Gastroesophageal sphincter (tissue), 4 donors: ENCODE measurements around the gene TXNL1. TPM values are rescaled to one million over a fixed set of nuclear protein-coding genes. Genes with fewer than 3 reads are reported as not detected.

ENCODE experiments used
- ATAC-seq: fragments of 150-250 bp; one replicate; pipeline ENCODE4 v1.9.1; 2016; ENCODE audit warnings: mild to moderate bottlenecking, moderate library complexity
- H3K27ac ChIP-seq, 4 donors: fragments of 200-600 bp; sonication (generic) in 3 of 4; 1 replicate in 3 of 4; 2 replicates in 1 of 4; pipeline ENCODE4 v1.5.1; 2016 to 2019
- H3K27me3 ChIP-seq: fragments of 200-600 bp; sonication (generic); one replicate; pipeline ENCODE4 v1.5.1; 2019
- H3K36me3 ChIP-seq, 2 donors: fragments of 200-600 bp; sonication (generic); one replicate each; pipeline ENCODE4 v1.5.1; 2019; ENCODE audit warnings: control low read depth in 1 of 2
- H3K4me1 ChIP-seq, 3 donors: fragments of 200-600 bp; sonication (generic); 1 replicate in 2 of 3; 2 replicates in 1 of 3; pipeline ENCODE4 v1.5.1; 2016 to 2019; ENCODE audit warnings: control low read depth in 2 of 3
- H3K4me3 ChIP-seq, 2 donors: fragments of 200-600 bp; sonication (generic); one replicate each; pipeline ENCODE4 v1.5.1; 2019; ENCODE audit warnings: mild to moderate bottlenecking in 1 of 2, moderate library complexity in 1 of 2
- H3K9me3 ChIP-seq, 3 donors: fragments of 200-600 bp; sonication (generic); one replicate each; pipeline ENCODE4 v1.5.1; 2017 to 2019; ENCODE audit warnings: control low read depth in 2 of 3
- CTCF ChIP-seq, 4 experiments: fragments of 200-600 bp in 2 of 4; fragments of 450-650 bp in 2 of 4; sonication (generic) in 1 of 4; IDR thresholded peaks; one replicate each; pipeline ENCODE4 v1.5.1; 2017 to 2019; ENCODE audit warnings: antibody characterized with exemption in 4 of 4, mild to moderate bottlenecking in 2 of 4, moderate library complexity in 2 of 4
- EP300 ChIP-seq: sonication (generic); formaldehyde crosslinking; IDR thresholded peaks from one replicate; pipeline ENCODE4 v1.6.1; 2017; ENCODE audit warnings: antibody characterized with exemption, mild to moderate bottlenecking
- POLR2A ChIP-seq, 2 donors: fragments of 450-650 bp; IDR thresholded peaks; one replicate each; pipeline ENCODE4 v1.6.1; 2017; ENCODE audit warnings: antibody characterized with exemption in 2 of 2, mild to moderate bottlenecking in 2 of 2, moderate library complexity in 1 of 2
- POLR2AphosphoS5 ChIP-seq: sonication (generic); formaldehyde crosslinking; IDR thresholded peaks from one replicate; pipeline ENCODE4 v1.6.1; 2017; ENCODE audit warnings: antibody characterized with exemption
- WGBS, 2 donors: methylation state at CpG; one replicate each; pipeline ENCODE4 v1.1.5; 2018; ENCODE audit warnings: low coverage in 1 of 2; 5-methylcytosine and 5-hydroxymethylcytosine counted together
- total RNA-seq, 4 donors: library from RNA; depleted of rRNA; stranded (reverse); fragments of >200 nt; gene quantifications; one replicate each; pipeline ENCODE4 v1.1.0, GENCODE V29; 2016

TXNL1 gene
- total RNA-seq, 4 donors from 2014 or later = 43.6 to 53.0 (median 47.7) TPM

- no peaks in the 10 kb centered on the region for H3K9me3 ChIP-seq
- TF ChIP-seq POLR2AphosphoS5 = no peak
- TF ChIP-seq POLR2A (IDR thresholded peaks at IDR 0.05) = no peak
- no peak for TF ChIP-seq CTCF (IDR thresholded peaks at IDR 0.05)
- no peak for TF ChIP-seq EP300
- H3K4me3 ChIP-seq = peak overlapping the region; percentile 45 to 79
- WGBS, 2 donors = 38 to 50% methylated on average over 5 to 6 of the region's 6 CpGs
- peak overlapping the region; percentile 80 to 97 (median 96) for H3K27ac ChIP-seq
- no peaks in the 10 kb centered on the region for H3K27me3 ChIP-seq
- peaks cover 2 to 34% (median 2%) of the 10 kb centered on the region in 3 donors for H3K4me1 ChIP-seq
- ATAC-seq = no peak
- H3K36me3 ChIP-seq = no peaks in the 10 kb centered on the region
Observed at GRCh38 chr18:56639104-56639381, 651 bp upstream of the TXNL1 start.

GRCh38 chr18:56637711-56638231, 621 bp downstream of the TXNL1 start:
- Histone ChIP-seq H3K4me1 (peaks cover 2 to 38% (median 2%) of the 10 kb centered on the region in 3 donors), H3K4me3 (peak overlapping the region; percentile 79), H3K9me3 (no peaks in the 10 kb centered on the region), H3K36me3 (no peaks in the 10 kb centered on the region), H3K27ac (peak overlapping the region; percentile 84 to 97 (median 96)), H3K27me3 (no peaks in the 10 kb centered on the region)
- TF ChIP-seq CTCF (IDR thresholded peaks at IDR 0.05) = no peak
- no peak for TF ChIP-seq POLR2AphosphoS5
- TF ChIP-seq POLR2A (IDR thresholded peaks at IDR 0.05) = no peak
- TF ChIP-seq EP300 = no peak
- ATAC-seq = no peak
- WGBS, 2 donors = 0 to 3% methylated on average over 12 to 13 of the region's 18 CpGs

- H3K4me1 ChIP-seq = peaks cover 2 to 44% (median 7%) of the 10 kb centered on the region in 3 donors
- TF ChIP-seq CTCF (IDR thresholded peaks at IDR 0.05) (no peak), POLR2A (IDR thresholded peaks at IDR 0.05) (no peak), EP300 (no peak), POLR2AphosphoS5 (no peak)
- H3K27ac ChIP-seq = peak overlapping the region; percentile 84 to 97 (median 96)
- H3K27me3 ChIP-seq = no peaks in the 10 kb centered on the region
- WGBS, 2 donors = 0 to 5% methylated on average over 8 of the region's 8 CpGs
- H3K4me3 ChIP-seq = peak overlapping the region; percentile 79
- no peak for ATAC-seq
- no peaks in the 10 kb centered on the region for H3K36me3 ChIP-seq
- no peaks in the 10 kb centered on the region for H3K9me3 ChIP-seq
Observed at GRCh38 chr18:56637176-56637575, 1.2 kb downstream of the TXNL1 start.

- no peak overlapping the region for H3K27ac ChIP-seq
- H3K9me3 ChIP-seq = no peaks in the 10 kb centered on the region
- H3K27me3 ChIP-seq = no peaks in the 10 kb centered on the region
- H3K36me3 ChIP-seq = peaks cover 0 to under 1% of the 10 kb centered on the region in 2 donors
- WGBS, 2 donors = 89% methylated on average over 3 to 4 of the region's 5 CpGs
- no peak for ATAC-seq
- TF ChIP-seq POLR2A (IDR thresholded peaks at IDR 0.05) (no peak), CTCF (IDR thresholded peaks at IDR 0.05) (no peak), EP300 (no peak), POLR2AphosphoS5 (no peak)
- H3K4me3 ChIP-seq = no peak overlapping the region
- peaks cover 2 to 65% (median 7%) of the 10 kb centered on the region in 3 donors for H3K4me1 ChIP-seq
Observed at GRCh38 chr18:56635007-56635406, 3.4 kb downstream of the TXNL1 start.
